Ovary (tissue), 3 donors: Measurements from ENCODE around the gene RSAD1.

Source experiments
- POLR2A ChIP-seq: fragments of 450-650 bp; IDR thresholded peaks from one replicate; pipeline ENCODE4 v1.6.1; 2017; ENCODE audit warnings: antibody characterized with exemption, mild to moderate bottlenecking, moderate library complexity
- TF ChIP-seq, protein P1 (sequence below), 3 donors: fragments of 450-650 bp in 2 of 3; fragments of 200-600 bp in 1 of 3; IDR thresholded peaks; one replicate each; pipeline versions ENCODE4 v1.5.1 to v1.8.0; 2016 to 2022; ENCODE audit warnings: antibody characterized with exemption in 3 of 3, mild to moderate bottlenecking in 1 of 3
- donor health status: DM: no; HTN: no; CAD: no.

DNA sequence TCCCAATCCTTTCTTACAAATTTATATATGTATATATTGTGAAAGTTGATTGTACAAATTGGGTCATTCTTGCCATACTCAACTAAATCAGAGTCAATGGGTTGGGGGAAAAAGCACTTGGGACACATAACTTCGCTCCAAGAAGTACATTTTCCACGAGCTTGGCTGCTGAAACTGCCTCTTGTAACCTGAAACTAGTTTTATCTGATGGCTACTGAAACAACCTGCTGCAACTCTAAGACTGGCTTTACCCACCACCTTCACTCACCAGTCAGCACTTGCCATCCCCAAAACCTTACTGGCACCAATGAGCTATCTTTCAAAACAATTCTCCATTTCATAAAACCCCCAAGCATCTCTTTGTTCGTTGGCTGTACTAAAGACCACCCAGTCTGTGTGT, 15.1 kb downstream of the RSAD1 start:
- TF ChIP-seq, protein P1, sequence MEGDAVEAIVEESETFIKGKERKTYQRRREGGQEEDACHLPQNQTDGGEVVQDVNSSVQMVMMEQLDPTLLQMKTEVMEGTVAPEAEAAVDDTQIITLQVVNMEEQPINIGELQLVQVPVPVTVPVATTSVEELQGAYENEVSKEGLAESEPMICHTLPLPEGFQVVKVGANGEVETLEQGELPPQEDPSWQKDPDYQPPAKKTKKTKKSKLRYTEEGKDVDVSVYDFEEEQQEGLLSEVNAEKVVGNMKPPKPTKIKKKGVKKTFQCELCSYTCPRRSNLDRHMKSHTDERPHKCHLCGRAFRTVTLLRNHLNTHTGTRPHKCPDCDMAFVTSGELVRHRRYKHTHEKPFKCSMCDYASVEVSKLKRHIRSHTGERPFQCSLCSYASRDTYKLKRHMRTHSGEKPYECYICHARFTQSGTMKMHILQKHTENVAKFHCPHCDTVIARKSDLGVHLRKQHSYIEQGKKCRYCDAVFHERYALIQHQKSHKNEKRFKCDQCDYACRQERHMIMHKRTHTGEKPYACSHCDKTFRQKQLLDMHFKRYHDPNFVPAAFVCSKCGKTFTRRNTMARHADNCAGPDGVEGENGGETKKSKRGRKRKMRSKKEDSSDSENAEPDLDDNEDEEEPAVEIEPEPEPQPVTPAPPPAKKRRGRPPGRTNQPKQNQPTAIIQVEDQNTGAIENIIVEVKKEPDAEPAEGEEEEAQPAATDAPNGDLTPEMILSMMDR (IDR thresholded peaks at IDR 0.05) = no peak
- TF ChIP-seq POLR2A = no peak
